IPS-18a (cell line): ENCODE data around the gene MAP2K3.
"Not testable (repeated sequence)": the region's sequence is repeated elsewhere in the genome, so short reads cannot be mapped to it uniquely, and the experiment has no call there.

Experiments used
- H3K27ac ChIP-seq: one replicate; pipeline ENCODE4 v1.5.1; 2013; ENCODE audit warnings: low read length
- H3K27me3 ChIP-seq: one replicate; pipeline ENCODE4 v1.6.1; 2013; ENCODE audit warnings: mild to moderate bottlenecking, low read length; ENCODE audit not compliant: control insufficient read depth, insufficient read depth
- H3K36me3 ChIP-seq: one replicate; pipeline ENCODE4 v1.6.1; 2013; ENCODE audit warnings: low read depth, low read length; ENCODE audit not compliant: control insufficient read depth
- H3K4me1 ChIP-seq: one replicate; pipeline ENCODE4 v1.6.1; 2013; ENCODE audit warnings: low read depth, low read length; ENCODE audit not compliant: control insufficient read depth
- H3K4me3 ChIP-seq: one replicate; pipeline ENCODE4 v1.5.1; 2013; ENCODE audit warnings: low read length
- H3K9ac ChIP-seq: one replicate; pipeline ENCODE4 v1.6.1; 2013; ENCODE audit warnings: mild to moderate bottlenecking, low read length, moderate library complexity
- H3K9me3 ChIP-seq: one replicate; pipeline ENCODE4 v1.6.1; 2013; ENCODE audit warnings: low read depth, low read length; ENCODE audit not compliant: control insufficient read depth

MAP2K3 gene

DNA sequence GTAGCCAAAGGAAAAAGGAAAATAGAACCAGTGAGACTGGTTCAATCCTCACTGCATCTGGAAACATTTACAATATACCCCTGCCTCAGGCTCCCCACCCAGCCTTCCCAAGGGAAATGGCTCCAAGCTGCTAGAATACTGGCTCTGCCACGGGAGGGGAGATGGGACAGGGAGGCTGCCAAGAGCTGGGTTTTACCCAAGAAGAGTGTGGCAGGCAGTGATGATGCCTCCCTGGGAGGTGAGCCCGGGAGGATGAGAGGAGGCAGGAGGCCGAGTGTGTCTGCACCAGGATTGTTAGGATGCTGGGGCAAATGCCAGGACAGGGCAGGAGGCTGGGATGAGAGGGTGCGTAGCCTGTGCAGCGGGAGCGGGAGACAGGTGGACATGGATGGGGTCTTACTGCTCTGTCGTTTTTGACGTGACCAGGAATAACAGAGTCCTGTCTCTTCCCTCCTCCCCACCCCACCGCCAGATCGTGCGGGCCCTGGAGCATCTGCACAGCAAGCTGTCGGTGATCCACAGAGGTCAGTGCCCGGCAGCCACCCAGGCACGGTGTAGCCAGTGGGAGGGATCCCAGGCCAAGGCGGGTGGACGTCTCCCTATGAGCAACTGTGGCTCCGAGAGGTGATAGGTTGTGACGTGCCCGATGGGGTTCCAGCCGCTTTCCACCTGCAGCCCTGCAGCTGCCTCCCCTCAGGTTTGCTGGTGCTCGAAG, 18.4 kb downstream of the MAP2K3 start:
- Histone ChIP-seq H3K9me3 (peaks cover 6% of the 10 kb centered on the region), H3K9ac (no peak overlapping the region), H3K27me3 (no peaks in the 10 kb centered on the region), H3K4me1 (no peaks in the 10 kb centered on the region), H3K4me3 (no peak overlapping the region), H3K36me3 (no peaks in the 10 kb centered on the region), H3K27ac (no peak overlapping the region)

DNA sequence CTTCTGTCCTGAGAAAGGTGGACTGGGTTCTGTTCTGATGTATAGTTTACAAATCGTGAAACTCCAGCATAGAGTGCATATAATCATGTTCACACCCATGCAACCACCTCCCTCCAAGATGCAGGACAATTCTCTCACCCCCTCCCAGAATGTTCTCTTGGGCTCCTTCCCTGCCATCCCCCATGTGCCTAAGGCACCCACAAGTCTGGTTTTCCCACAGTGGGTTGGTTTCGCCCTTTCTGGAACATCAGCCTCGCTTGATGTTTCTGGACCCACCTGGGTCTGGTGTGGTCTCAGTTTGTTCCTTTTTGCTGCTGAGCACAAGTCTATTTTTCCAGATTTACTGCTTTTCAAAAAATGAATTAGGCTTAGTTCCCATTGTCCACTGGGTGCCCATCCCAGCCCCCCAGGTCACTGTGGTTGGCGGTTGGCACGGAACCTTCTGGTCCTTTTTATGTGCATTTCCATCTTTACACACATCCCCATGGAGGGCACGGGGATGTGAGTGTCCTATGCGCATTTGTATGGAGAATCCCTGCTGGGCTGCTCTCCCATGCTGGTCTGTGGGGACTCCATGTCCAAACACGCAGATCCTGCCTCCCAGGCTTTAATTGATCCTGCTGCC, 19.0 kb downstream of the MAP2K3 start:
- Histone ChIP-seq H3K4me3 (no peak overlapping the region), H3K27ac (no peak overlapping the region), H3K27me3 (no peaks in the 10 kb centered on the region), H3K4me1 (no peaks in the 10 kb centered on the region), H3K9me3 (peaks cover 6% of the 10 kb centered on the region), H3K9ac (no peak overlapping the region), H3K36me3 (no peaks in the 10 kb centered on the region)

GRCh38 chr17:21304091-21304490, 19.6 kb downstream of the MAP2K3 start:
- Histone ChIP-seq H3K4me1 (no peaks in the 10 kb centered on the region), H3K4me3 (no peak overlapping the region), H3K36me3 (no peaks in the 10 kb centered on the region), H3K9ac (no peak overlapping the region), H3K27me3 (no peaks in the 10 kb centered on the region), H3K9me3 (peaks cover 6% of the 10 kb centered on the region), H3K27ac (no peak overlapping the region)

DNA sequence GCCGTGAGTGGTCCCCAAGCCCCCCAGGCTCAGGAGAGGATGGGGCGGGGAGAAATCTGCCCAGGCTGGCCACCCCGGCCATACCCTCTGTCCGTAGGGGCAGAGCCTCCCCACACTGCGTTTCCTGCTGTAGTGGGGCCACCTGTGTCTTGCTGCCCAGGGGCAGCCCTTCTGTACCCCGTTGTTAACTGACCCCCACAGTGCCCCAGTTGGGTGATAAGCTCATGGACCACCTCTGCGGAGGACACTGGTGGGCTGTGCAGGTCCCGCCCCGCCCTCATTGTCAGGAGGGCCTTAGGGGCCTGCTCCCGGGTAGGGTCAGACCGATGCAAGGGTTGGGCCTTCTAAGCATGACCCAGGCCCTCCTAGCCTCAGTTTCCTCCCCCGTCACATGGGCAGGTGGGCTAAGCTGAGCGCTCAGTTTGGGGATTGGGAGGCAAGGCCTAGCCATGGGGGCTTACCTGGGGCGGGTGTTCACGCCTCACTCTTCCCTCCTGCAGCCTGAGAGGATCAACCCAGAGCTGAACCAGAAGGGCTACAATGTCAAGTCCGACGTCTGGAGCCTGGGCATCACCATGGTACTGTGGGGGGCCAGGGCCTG, 20.1 kb downstream of the MAP2K3 start:
- H3K4me3 ChIP-seq, H3K27ac ChIP-seq, H3K27me3 ChIP-seq, H3K36me3 ChIP-seq, H3K9ac ChIP-seq, H3K9me3 ChIP-seq, H3K4me1 ChIP-seq: not testable (repeated sequence)

- not testable (repeated sequence) for H3K27ac ChIP-seq, H3K4me1 ChIP-seq, H3K4me3 ChIP-seq, H3K36me3 ChIP-seq, H3K9ac ChIP-seq, H3K9me3 ChIP-seq, H3K27me3 ChIP-seq
These were observed 21.1 kb downstream of the MAP2K3 start for GRCh38 chr17:21305431-21306180.

DNA sequence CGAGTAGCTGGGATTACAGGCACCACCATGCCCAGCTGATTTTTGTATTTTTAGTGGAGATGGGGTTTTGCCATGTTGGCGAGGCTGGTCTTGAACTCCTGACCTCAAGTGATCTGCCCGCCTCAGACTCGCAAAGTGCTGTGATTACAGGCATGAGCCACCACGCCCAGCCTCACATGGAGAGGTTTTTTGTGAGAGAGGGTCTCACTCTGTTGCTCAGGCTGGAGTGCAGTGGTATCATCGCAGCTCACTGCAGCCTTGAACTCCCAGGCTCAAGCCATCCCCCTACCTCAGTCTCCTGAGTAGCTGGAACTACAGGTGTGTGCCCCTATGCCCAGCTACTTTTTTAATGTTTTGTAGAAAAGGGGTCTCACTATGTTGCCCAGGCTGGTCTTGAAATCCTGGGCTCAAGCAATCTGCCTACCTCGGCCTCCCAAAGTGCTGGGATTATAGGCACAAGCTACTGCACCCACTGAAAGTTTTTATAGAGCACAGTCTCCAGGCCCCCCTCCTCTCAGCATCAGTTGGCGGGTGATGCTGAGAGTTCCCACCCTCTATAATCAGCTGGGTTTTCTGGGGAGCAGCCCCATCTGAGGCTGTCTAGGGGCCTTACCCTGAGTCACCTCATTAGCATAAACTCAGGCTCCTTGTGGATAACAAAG, 22.2 kb downstream of the MAP2K3 start:
- not testable (repeated sequence) for H3K27ac ChIP-seq, H3K9ac ChIP-seq, H3K27me3 ChIP-seq, H3K4me1 ChIP-seq, H3K4me3 ChIP-seq, H3K9me3 ChIP-seq, H3K36me3 ChIP-seq

DNA sequence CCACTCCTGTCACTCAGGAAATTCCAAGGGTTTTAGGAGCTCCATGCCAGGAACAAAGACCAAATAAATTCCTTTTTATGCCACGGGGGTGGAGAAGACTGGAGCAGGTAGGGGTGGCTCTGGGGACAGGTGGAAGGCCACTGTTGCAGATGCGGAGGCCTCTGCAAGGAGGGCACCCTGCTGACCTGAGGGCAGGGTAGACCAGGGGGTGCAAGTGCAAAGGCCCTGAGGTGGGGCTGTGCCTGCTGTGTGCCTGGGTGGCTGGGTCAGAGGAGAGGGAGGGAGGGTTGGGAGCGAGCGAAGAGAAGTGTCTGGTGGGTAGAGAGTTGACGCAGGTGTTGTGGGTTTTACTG, 22.7 kb downstream of the MAP2K3 start:
- H3K27me3 ChIP-seq, H3K4me1 ChIP-seq, H3K9ac ChIP-seq, H3K9me3 ChIP-seq, H3K27ac ChIP-seq, H3K4me3 ChIP-seq, H3K36me3 ChIP-seq: not testable (repeated sequence)

- H3K9me3 ChIP-seq, H3K4me1 ChIP-seq, H3K27ac ChIP-seq: not testable (repeated sequence)
These were observed 24.4 kb downstream of the MAP2K3 start for GRCh38 chr17:21308931-21309381.

DNA sequence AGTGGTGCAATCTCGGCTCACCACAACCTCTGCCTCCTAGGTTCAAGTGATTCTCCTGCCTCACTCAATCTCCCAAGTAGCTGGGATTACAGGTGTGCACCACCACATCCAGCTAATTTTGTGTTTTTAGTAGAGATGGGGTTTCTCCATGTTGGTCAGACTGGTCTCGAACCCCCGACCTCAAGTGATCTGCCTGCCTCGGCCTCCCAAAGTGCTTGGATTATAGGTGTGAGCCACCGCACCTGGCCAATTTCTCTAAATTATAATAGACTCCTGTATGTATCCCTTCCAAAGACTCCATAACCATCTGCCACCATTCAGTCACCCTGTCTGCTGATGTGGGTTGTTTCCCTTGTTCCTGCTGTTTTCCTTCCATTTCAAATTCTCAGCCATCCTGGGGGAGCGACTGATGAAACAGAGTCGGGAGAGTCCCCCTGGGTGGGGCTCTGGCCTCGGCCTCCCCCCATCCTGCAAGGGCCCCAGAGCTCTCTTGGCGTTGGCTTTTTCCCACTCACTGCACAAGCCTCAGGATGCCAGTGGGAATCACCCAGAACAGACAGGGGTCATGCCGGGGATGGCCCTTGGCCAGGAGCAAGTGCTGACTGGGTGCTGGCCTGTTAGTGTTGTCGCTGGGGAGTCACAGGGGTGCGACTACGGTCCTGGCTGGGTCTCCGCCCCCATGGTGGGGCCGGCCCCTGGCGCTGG, 25.7 kb downstream of the MAP2K3 start:
- not testable (repeated sequence) for H3K9ac ChIP-seq, H3K9me3 ChIP-seq, H3K4me3 ChIP-seq, H3K27ac ChIP-seq, H3K36me3 ChIP-seq, H3K4me1 ChIP-seq, H3K27me3 ChIP-seq

More at GRCh38 chr17:21308931-21309381, 24.4 kb downstream of the MAP2K3 start:
- not testable (repeated sequence) for H3K27me3 ChIP-seq, H3K9ac ChIP-seq, H3K36me3 ChIP-seq, H3K4me3 ChIP-seq

DNA sequence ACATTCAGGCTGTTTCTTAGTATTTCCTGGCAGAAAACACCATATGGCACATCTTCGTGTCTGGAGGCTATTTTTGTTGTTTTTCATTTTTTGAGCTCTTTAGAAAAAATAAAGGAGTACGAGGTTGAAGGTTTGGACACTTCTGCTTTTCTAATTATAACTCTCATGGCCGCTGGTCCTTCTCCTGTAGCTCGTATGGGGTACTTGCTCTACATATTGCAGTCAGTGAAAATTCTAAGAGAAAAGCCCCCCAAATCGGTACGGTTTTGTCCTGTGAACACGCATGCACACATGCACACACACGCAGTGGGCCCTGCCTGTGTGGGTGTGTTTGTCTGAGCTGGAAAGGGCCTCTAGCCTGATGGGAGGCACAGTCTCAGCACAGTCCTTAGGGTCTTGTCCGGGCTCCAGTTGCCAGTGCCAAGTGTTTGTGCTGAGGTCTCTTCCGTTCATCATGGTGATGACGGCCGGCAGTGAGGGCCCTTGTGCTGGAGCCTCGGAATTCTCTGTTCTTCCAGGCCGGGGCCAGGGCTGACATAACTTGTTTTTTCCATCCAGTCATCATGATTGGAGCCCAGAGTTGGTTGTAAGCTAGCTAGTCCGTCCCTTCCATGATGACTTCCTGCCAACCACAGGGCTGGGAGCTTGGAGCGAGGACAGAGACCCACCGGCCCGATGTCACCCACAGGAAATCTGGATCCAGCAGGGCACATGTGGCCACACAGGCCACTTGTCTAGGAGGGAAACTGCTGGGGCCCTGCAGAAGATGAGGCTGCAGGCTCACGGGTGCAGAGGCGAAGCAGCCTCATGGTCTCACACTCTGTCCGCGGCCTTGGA, 26.5 kb downstream of the MAP2K3 start:
- H3K27ac ChIP-seq, H3K36me3 ChIP-seq, H3K4me3 ChIP-seq, H3K9me3 ChIP-seq, H3K4me1 ChIP-seq, H3K9ac ChIP-seq, H3K27me3 ChIP-seq: not testable (repeated sequence)
